Erythroblast (primary cell): ENCODE results near the gene NTNG2.

Source experiments
- GATA1 ChIP-seq: IDR thresholded peaks from 2 replicates; pipeline ENCODE4 v1.6.1; 2011; ENCODE audit warnings: low read depth, mild to moderate bottlenecking, control low read depth, low read length, moderate library complexity
- POLR2A ChIP-seq: IDR thresholded peaks from 2 replicates; pipeline ENCODE4 v1.6.1; 2011; ENCODE audit warnings: mild to moderate bottlenecking, low read length

GRCh38 chr9:132129535-132129934 lies 32.3 kb upstream of the NTNG2 start:
- TF ChIP-seq POLR2A (no peak), GATA1 (no peak)
